ENCODE measurements around the gene PROX1.

GRCh38 chr1:214022810-214023425 is 35.1 kb downstream of the PROX1 start:
- TF ChIP-seq, protein P1, sequence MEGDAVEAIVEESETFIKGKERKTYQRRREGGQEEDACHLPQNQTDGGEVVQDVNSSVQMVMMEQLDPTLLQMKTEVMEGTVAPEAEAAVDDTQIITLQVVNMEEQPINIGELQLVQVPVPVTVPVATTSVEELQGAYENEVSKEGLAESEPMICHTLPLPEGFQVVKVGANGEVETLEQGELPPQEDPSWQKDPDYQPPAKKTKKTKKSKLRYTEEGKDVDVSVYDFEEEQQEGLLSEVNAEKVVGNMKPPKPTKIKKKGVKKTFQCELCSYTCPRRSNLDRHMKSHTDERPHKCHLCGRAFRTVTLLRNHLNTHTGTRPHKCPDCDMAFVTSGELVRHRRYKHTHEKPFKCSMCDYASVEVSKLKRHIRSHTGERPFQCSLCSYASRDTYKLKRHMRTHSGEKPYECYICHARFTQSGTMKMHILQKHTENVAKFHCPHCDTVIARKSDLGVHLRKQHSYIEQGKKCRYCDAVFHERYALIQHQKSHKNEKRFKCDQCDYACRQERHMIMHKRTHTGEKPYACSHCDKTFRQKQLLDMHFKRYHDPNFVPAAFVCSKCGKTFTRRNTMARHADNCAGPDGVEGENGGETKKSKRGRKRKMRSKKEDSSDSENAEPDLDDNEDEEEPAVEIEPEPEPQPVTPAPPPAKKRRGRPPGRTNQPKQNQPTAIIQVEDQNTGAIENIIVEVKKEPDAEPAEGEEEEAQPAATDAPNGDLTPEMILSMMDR (IDR thresholded peaks at IDR 0.05; ENCODE audit: control extremely low read depth in 1 of 3, insufficient read depth in 1 of 3, low read depth in 1 of 3, low read length in 3 of 3), result no peak
- TF ChIP-seq ATF2 (IDR thresholded peaks at IDR 0.05; ENCODE audit: low read length) (no peak), EP300 (IDR thresholded peaks at IDR 0.05; ENCODE audit: borderline replicate concordance in 1 of 2, low read depth in 2 of 2, low read length in 2 of 2) (no peak), POLR2A (IDR thresholded peaks at IDR 0.05; ENCODE audit: control extremely low read depth in 1 of 2, low read depth in 2 of 2, low read length in 2 of 2) (no peak), ZNF274 (IDR thresholded peaks at IDR 0.05; ENCODE audit: borderline replicate concordance, extremely low read depth, low read length) (no peak), KDM5A (IDR thresholded peaks at IDR 0.05; ENCODE audit: low read length) (no peak), USF2 (IDR thresholded peaks at IDR 0.05; ENCODE audit: low read length) (no peak), SP2 (IDR thresholded peaks at IDR 0.05; ENCODE audit: low read length) (no peak)
